A549 (cell line): Measurements from ENCODE around the gene VWA8. TPM values are rescaled to one million over a fixed set of nuclear protein-coding genes. Genes with fewer than 3 reads are reported as not detected.

Experiments
- ATAC-seq, 2 experiments: fragments of 200-7000 bp in 1 of 2; fragments of >200 bp in 1 of 2; cut with Nextera tagmentation in 1 of 2; cut with Tn5 transposase in 1 of 2; 3 replicates each; pipeline versions ENCODE4 v1.8.0 to v1.9.1; 2018 to 2020; ENCODE audit warnings: mild to moderate bottlenecking in 1 of 2, moderate library complexity in 1 of 2
- CTCF ChIA-PET: fragments of 300-600 bp; sonication (Branson Sonifier 250); formaldehyde crosslinking; extraction: SDS; loops from one replicate; lab custom pipeline; 2021; ENCODE audit warnings: antibody characterized with exemption, inconsistent platforms; lab: Yijun Ruan, JAX
- POLR2A ChIA-PET: fragments of 350-600 bp; formaldehyde crosslinking; extraction: SDS; loops from one replicate; lab custom pipeline; 2021; ENCODE audit warnings: antibody characterized with exemption, inconsistent platforms; lab: Yijun Ruan, JAX
- DNase-seq, 2 experiments: peaks; one replicate each; pipeline versions ENCODE4 v3.0.0 to v3.0.0-alpha.2; 2011 to 2016; ENCODE audit warnings: low read depth in 1 of 2, low spot score in 1 of 2
- FAIRE-seq: peaks from 2 replicates; lab custom pipeline; 2011; peaks lifted over from hg19 to GRCh38; lab: Jason Lieb, UNC
- H3K27ac ChIP-seq, 2 experiments: fragments of >200 bp; sonication (Bioruptor Twin); formaldehyde crosslinking; 3 replicates each; pipeline ENCODE4 v1.5.1; 2016 to 2017
- H3K4me1 ChIP-seq: fragments of >200 bp; sonication (Bioruptor Twin); formaldehyde crosslinking; 3 replicates; pipeline ENCODE4 v1.6.1; 2016
- H3K4me2 ChIP-seq: fragments of >200 bp; sonication (Bioruptor Twin); formaldehyde crosslinking; 3 replicates; pipeline ENCODE4 v1.6.1; 2016
- H3K4me3 ChIP-seq: fragments of >200 bp; sonication (Bioruptor Twin); formaldehyde crosslinking; 3 replicates; pipeline ENCODE4 v1.5.1; 2016
- H3K9me3 ChIP-seq: fragments of >200 bp; sonication (Bioruptor Twin); formaldehyde crosslinking; 3 replicates; pipeline ENCODE4 v1.6.1; 2016
- BHLHE40 ChIP-seq: IDR thresholded peaks from 2 replicates; pipeline ENCODE4 v1.6.1; 2012; ENCODE audit warnings: low read depth, low read length, inconsistent platforms
- CBX8 ChIP-seq: fragments of 200-600 bp; sonication (generic); IDR thresholded peaks from 2 replicates; pipeline ENCODE4 v1.6.1; 2016
- CEBPB ChIP-seq, 2 experiments: fragments of >200 bp in 1 of 2; sonication (Bioruptor Twin) in 1 of 2; formaldehyde crosslinking in 1 of 2; IDR thresholded peaks; 2 replicates each; pipeline ENCODE4 v1.6.1; 2012 to 2016
- CHD2 ChIP-seq: fragments of 150-350 bp; IDR thresholded peaks from 2 replicates; pipeline ENCODE4 v1.6.1; 2014; ENCODE audit warnings: low read length; ENCODE audit not compliant: partially characterized antibody
- EP300 ChIP-seq, 2 experiments: fragments of >200 bp; sonication (Bioruptor Twin); formaldehyde crosslinking; IDR thresholded peaks; 2 replicates in 1 of 2; 3 replicates in 1 of 2; pipeline ENCODE4 v1.6.1; 2016 to 2017
- ESRRA ChIP-seq: fragments of 150-350 bp; IDR thresholded peaks from 2 replicates; pipeline ENCODE4 v1.6.1; 2014; ENCODE audit warnings: mild to moderate bottlenecking, low read length, borderline replicate concordance
- FOSL2 ChIP-seq, 2 experiments: fragments of 450-650 bp in 1 of 2; fragments of >200 bp in 1 of 2; sonication (Bioruptor Twin) in 1 of 2; formaldehyde crosslinking; IDR thresholded peaks; 2 replicates each; pipeline versions ENCODE4 v1.5.0 to v1.6.1; 2016 to 2020; ENCODE audit warnings: mild to moderate bottlenecking in 1 of 2, moderate library complexity in 1 of 2
- GATA3 ChIP-seq: IDR thresholded peaks from 2 replicates; pipeline ENCODE4 v1.6.1; 2012; ENCODE audit warnings: borderline replicate concordance
- HDAC2 ChIP-seq: fragments of 200-600 bp; sonication (generic); IDR thresholded peaks from 2 replicates; pipeline ENCODE4 v1.6.1; 2016
- HOXA7 ChIP-seq: fragments of 250-450 bp; sonication (Bioruptor Pico); IDR thresholded peaks from 2 replicates; pipeline ENCODE4 v1.5.0; 2020; ENCODE audit warnings: mild to moderate bottlenecking, moderate library complexity
- HOXB5 ChIP-seq: fragments of 250-450 bp; sonication (Bioruptor Pico); IDR thresholded peaks from 2 replicates; pipeline ENCODE4 v1.5.0; 2020; ENCODE audit warnings: mild to moderate bottlenecking, moderate library complexity
- JUN ChIP-seq, 2 experiments: fragments of >200 bp; sonication (Bioruptor Twin); formaldehyde crosslinking; IDR thresholded peaks; 2 replicates in 1 of 2; 3 replicates in 1 of 2; pipeline ENCODE4 v1.6.1; 2016 to 2017
- JUNB ChIP-seq: fragments of >200 bp; sonication (Bioruptor Twin); formaldehyde crosslinking; IDR thresholded peaks from 2 replicates; pipeline ENCODE4 v1.6.1; 2016
- KDM5A ChIP-seq: fragments of 200-600 bp; sonication (generic); IDR thresholded peaks from 2 replicates; pipeline ENCODE4 v1.6.1; 2016; ENCODE audit warnings: antibody characterized with exemption, mild to moderate bottlenecking
- MYC ChIP-seq: IDR thresholded peaks from 2 replicates; pipeline ENCODE4 v1.6.1; 2012; ENCODE audit warnings: mild to moderate bottlenecking, inconsistent platforms, low read length, improper control_type of control experiment, borderline replicate concordance
- NPAS2 ChIP-seq: fragments of 250-450 bp; sonication (Bioruptor Pico); IDR thresholded peaks from 2 replicates; pipeline ENCODE4 v1.8.0; 2022; ENCODE audit warnings: mild to moderate bottlenecking, moderate library complexity, borderline replicate concordance
- RAD21 ChIP-seq, 2 experiments: fragments of >200 bp in 1 of 2; sonication (Bioruptor Twin) in 1 of 2; formaldehyde crosslinking in 1 of 2; IDR thresholded peaks in 1 of 2; conservative IDR thresholded peaks in 1 of 2; 2 replicates in 1 of 2; 3 replicates in 1 of 2; pipeline ENCODE4 v1.6.1; 2012 to 2018; ENCODE audit warnings: inconsistent platforms in 1 of 2
- RNF2 ChIP-seq: fragments of 200-600 bp; sonication (generic); IDR thresholded peaks from 2 replicates; pipeline ENCODE4 v1.6.1; 2016; ENCODE audit warnings: low read depth, mild to moderate bottlenecking, antibody characterized with exemption, moderate library complexity, borderline replicate concordance
- SMC3 ChIP-seq: fragments of >200 bp; sonication (Bioruptor Twin); formaldehyde crosslinking; IDR thresholded peaks from 3 replicates; pipeline ENCODE4 v1.6.1; 2018; ENCODE audit warnings: inconsistent platforms
- TP53 ChIP-seq: fragments of 250-450 bp; sonication (Bioruptor Pico); IDR thresholded peaks from 2 replicates; pipeline ENCODE4 v1.5.0; 2021; ENCODE audit warnings: mild to moderate bottlenecking, moderate library complexity
- WGBS: methylation state at CpG from one replicate; pipeline ENCODE4 v1.1.6; 2017; ENCODE audit errors: missing lambda C conversion rate; 5-methylcytosine and 5-hydroxymethylcytosine counted together
- polyA plus RNA-seq, 4 experiments: library from polyadenylated mRNA; depleted of rRNA in 3 of 4; stranded (reverse); fragments of >200 nt; fragmentation: RNase III in 1 of 4; extraction: RNeasy Plus Mini Kit Qiagen cat#74134 plus additional on column Dnase treatment in 1 of 4; gene quantifications; 2 replicates in 3 of 4; 3 replicates in 1 of 4; pipeline ENCODE4 v1.2.3, GENCODE V29; 2011 to 2017
- TF ChIP-seq, protein P1 (sequence below): IDR thresholded peaks from 2 replicates; pipeline ENCODE4 v1.6.1; 2012; ENCODE audit warnings: low read depth, borderline replicate concordance
- TF ChIP-seq, protein P2 (sequence below): fragments of 200-600 bp; sonication (generic); IDR thresholded peaks from 2 replicates; pipeline ENCODE4 v1.6.1; 2016; ENCODE audit warnings: antibody characterized with exemption, mild to moderate bottlenecking, moderate library complexity
- TF ChIP-seq, protein P3 (sequence below): fragments of >200 bp; sonication (Bioruptor Twin); formaldehyde crosslinking; IDR thresholded peaks from 3 replicates; pipeline ENCODE4 v1.6.1; 2016
- TF ChIP-seq, protein P4 (sequence below): fragments of >200 bp; sonication (Bioruptor Twin); formaldehyde crosslinking; IDR thresholded peaks from 3 replicates; pipeline ENCODE4 v1.5.1; 2016

VWA8 gene
- polyA plus RNA-seq, 2 of the 4 experiments (the other 2 are of a cell fraction), result 6.4 to 15.3 TPM

DNA sequence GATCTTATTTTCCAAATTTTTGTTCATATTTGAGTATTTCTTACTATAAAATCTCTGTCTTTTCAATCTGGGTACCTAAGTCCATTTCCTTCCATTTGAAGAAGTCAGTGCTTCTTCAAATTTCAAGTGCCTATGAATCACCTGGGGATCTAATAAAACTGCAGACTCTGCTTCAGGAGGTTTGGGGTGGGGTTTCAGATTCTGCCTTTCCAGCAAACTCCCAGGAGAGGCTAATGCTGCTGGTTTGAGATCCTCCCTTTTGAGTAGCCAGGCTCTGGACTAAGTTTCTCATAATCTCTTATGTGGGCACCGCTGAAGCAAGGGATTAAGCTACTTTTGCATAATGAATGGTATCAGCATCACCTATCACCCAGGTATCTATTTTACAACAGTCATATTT is 261.1 kb downstream of the VWA8 start:
- H3K27ac ChIP-seq, result peak overlapping the region in 1 of 2 experiments; percentile 21; a peak in 1 of 6 replicates
- H3K4me2 ChIP-seq, result no peak overlapping the region
- 100% methylated on average over 1 of the region's 1 CpG for WGBS
- no peaks in the 10 kb centered on the region for H3K9me3 ChIP-seq
- FAIRE-seq (no peak), DNase-seq (no peak), ATAC-seq (no peak)
- TF ChIP-seq KDM5A (no peak), CHD2 (no peak), RAD21 (conservative IDR thresholded peaks at IDR 0.05 in 1 of 2, IDR thresholded peaks at IDR 0.05 in 1 of 2) (no peak), JUNB (no peak)
- ChIA-PET CTCF (interaction anchor here (0.6 kb wide), 1 partner anchor 289 kb away, joined by 4 read pairs; no protein-coding TSS in a partner anchor), POLR2A (no interaction called here)
- H3K4me3 ChIP-seq, result no peak overlapping the region
- H3K4me1 ChIP-seq, result peaks cover 52% of the 10 kb centered on the region

DNA sequence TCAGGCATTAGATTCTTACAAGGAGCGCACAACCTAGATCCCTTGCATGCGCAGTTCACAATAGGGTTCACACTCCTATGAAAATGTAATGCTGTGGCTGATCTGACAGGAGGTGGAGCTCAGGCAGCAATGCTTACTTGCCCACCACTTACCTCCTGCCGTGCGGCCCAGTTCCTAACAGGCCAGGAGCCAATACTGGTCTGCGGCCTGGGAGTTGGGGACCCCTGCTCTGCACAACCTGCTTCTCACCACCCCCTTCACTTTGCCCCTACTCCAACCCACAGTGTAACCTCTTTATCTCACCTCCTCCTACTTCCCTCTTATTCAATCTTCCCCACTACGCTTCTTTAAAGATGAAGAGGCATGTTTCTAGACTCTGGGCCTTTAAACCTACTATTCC is 263.3 kb downstream of the VWA8 start:
- DNase-seq (no peak), FAIRE-seq (no peak), ATAC-seq (no peak)
- ChIA-PET POLR2A (no interaction called here), CTCF (interaction anchor here (2.0 kb wide), 1 partner anchor 30 kb away, joined by 7 read pairs; no protein-coding TSS in a partner anchor)
- peaks cover 69% of the 10 kb centered on the region for H3K4me1 ChIP-seq
- WGBS, result 97% methylated on average over 6 of the region's 6 CpGs
- TF ChIP-seq, protein P1, sequence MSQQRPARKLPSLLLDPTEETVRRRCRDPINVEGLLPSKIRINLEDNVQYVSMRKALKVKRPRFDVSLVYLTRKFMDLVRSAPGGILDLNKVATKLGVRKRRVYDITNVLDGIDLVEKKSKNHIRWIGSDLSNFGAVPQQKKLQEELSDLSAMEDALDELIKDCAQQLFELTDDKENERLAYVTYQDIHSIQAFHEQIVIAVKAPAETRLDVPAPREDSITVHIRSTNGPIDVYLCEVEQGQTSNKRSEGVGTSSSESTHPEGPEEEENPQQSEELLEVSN, result no peak
- TF ChIP-seq NPAS2 (CRISPR knock-in tag) (no peak), MYC (no peak), JUN (IDR thresholded peaks at IDR 0.05) (no peak), RNF2 (no peak), CBX8 (no peak), TP53 (no peak), ESRRA (no peak), HDAC2 (no peak)
- H3K9me3 ChIP-seq, result no peaks in the 10 kb centered on the region
- H3K4me2 ChIP-seq, result peak overlapping the region; percentile 83; the same call in 2 of the 3 replicates
- H3K4me3 ChIP-seq, result no peak overlapping the region
- H3K27ac ChIP-seq, result peak overlapping the region; percentile 76 to 87

DNA sequence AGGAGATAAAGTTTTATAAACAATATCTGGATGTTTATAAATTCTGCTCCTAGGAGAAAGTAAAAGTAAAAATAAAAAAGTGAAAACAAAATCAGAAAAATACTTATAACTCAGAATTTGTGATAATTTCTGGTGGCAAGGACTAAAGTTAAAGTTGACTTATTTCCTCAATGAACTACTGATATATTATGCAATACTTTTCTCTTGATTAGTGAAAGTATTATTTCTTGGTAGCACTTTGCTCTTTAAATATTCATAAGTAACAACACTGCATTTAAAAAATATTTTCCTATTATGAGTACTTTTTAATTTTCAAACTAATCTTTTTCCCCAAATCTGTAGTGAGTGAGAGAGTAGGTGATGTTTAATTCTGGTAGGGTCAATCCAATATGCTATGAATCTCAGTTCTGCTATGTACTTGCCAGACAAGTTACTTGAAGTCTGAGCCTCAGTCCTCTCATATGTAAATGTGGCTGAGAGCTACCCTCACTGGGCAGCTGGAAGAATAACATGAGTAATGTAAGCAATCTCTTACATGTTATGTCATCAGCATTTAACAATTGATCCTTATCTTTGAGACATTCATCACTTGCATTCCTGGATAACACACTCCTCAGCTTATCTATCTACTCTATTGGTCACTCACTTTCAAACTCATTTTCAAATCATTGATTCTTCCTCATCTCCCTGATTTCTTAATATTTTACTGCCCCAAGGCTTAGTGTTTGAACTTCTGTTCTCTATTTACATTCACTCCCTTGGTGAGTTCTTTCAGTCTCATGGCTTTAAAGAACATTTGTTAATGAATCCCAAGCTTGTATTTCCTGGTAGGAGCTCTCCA is 264.5 kb downstream of the VWA8 start:
- ChIA-PET POLR2A (interaction anchor here (0.8 to 1.0 kb wide), 2 partner anchors 14 to 29 kb away, joined by 3 to 4 read pairs; no protein-coding TSS in a partner anchor), CTCF (interaction anchor here (1.3 to 2.0 kb wide), 2 partner anchors 14 to 28 kb away, joined by 3 to 7 read pairs; no protein-coding TSS in a partner anchor)
- H3K27ac ChIP-seq, result peak overlapping the region; percentile 76 to 87
- peak overlapping the region; percentile 83 for H3K4me2 ChIP-seq
- ATAC-seq (peak; percentile 92 to 94), DNase-seq (peak; percentile 31 to 90), FAIRE-seq (no peak)
- H3K9me3 ChIP-seq, result no peaks in the 10 kb centered on the region
- peaks cover 78% of the 10 kb centered on the region for H3K4me1 ChIP-seq
- H3K4me3 ChIP-seq, result no peak overlapping the region
- TF ChIP-seq HOXA7 (CRISPR knock-in tag) (no peak), SMC3 (peak; percentile 9; the same call in 1 of the 3 replicates), CEBPB (IDR thresholded peaks at IDR 0.05) (peak in 1 of 2 experiments; percentile 63; a peak in 2 of 4 replicates), JUNB (peak; percentile 88), GATA3 (peak; percentile 93), FOSL2 (IDR thresholded peaks at IDR 0.05) (peak; percentile 31; the same call in 1 of the 2 replicates), FOSL2 (CRISPR knock-in tag; IDR thresholded peaks at IDR 0.05) (peak; percentile 84), EP300 (IDR thresholded peaks at IDR 0.05) (peak; percentile 66 to 86; a peak in 4 of 5 replicates), HOXB5 (CRISPR knock-in tag) (peak; percentile 74; the same call in 1 of the 2 replicates), BHLHE40 (no peak)
- TF ChIP-seq, protein P1, result no peak
- TF ChIP-seq, protein P2, sequence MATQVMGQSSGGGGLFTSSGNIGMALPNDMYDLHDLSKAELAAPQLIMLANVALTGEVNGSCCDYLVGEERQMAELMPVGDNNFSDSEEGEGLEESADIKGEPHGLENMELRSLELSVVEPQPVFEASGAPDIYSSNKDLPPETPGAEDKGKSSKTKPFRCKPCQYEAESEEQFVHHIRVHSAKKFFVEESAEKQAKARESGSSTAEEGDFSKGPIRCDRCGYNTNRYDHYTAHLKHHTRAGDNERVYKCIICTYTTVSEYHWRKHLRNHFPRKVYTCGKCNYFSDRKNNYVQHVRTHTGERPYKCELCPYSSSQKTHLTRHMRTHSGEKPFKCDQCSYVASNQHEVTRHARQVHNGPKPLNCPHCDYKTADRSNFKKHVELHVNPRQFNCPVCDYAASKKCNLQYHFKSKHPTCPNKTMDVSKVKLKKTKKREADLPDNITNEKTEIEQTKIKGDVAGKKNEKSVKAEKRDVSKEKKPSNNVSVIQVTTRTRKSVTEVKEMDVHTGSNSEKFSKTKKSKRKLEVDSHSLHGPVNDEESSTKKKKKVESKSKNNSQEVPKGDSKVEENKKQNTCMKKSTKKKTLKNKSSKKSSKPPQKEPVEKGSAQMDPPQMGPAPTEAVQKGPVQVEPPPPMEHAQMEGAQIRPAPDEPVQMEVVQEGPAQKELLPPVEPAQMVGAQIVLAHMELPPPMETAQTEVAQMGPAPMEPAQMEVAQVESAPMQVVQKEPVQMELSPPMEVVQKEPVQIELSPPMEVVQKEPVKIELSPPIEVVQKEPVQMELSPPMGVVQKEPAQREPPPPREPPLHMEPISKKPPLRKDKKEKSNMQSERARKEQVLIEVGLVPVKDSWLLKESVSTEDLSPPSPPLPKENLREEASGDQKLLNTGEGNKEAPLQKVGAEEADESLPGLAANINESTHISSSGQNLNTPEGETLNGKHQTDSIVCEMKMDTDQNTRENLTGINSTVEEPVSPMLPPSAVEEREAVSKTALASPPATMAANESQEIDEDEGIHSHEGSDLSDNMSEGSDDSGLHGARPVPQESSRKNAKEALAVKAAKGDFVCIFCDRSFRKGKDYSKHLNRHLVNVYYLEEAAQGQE, result no peak
- TF ChIP-seq, protein P3, sequence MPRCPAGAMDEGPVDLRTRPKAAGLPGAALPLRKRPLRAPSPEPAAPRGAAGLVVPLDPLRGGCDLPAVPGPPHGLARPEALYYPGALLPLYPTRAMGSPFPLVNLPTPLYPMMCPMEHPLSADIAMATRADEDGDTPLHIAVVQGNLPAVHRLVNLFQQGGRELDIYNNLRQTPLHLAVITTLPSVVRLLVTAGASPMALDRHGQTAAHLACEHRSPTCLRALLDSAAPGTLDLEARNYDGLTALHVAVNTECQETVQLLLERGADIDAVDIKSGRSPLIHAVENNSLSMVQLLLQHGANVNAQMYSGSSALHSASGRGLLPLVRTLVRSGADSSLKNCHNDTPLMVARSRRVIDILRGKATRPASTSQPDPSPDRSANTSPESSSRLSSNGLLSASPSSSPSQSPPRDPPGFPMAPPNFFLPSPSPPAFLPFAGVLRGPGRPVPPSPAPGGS, result peak; percentile 51; the same call in 1 of the 3 replicates
- TF ChIP-seq, protein P4, sequence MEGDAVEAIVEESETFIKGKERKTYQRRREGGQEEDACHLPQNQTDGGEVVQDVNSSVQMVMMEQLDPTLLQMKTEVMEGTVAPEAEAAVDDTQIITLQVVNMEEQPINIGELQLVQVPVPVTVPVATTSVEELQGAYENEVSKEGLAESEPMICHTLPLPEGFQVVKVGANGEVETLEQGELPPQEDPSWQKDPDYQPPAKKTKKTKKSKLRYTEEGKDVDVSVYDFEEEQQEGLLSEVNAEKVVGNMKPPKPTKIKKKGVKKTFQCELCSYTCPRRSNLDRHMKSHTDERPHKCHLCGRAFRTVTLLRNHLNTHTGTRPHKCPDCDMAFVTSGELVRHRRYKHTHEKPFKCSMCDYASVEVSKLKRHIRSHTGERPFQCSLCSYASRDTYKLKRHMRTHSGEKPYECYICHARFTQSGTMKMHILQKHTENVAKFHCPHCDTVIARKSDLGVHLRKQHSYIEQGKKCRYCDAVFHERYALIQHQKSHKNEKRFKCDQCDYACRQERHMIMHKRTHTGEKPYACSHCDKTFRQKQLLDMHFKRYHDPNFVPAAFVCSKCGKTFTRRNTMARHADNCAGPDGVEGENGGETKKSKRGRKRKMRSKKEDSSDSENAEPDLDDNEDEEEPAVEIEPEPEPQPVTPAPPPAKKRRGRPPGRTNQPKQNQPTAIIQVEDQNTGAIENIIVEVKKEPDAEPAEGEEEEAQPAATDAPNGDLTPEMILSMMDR, result no peak
